Posterior cingulate gyrus (tissue), 11 donors: Measurements from ENCODE around the gene CPEB1.
"Not testable (repeated sequence)": the region's sequence is repeated elsewhere in the genome, so short reads cannot be mapped to it uniquely, and the experiment has no call there.

ENCODE experiments used
- DNase-seq, 10 donors: peaks; one replicate each; pipeline versions ENCODE4 v3.0.0 to v3.0.0-alpha.2; 2020 to 2021; ENCODE audit warnings: mixed read lengths in 3 of 10
- intact Hi-C: fragments of 100-400 bp; cut with DNase I; formaldehyde crosslinking; loops from one replicate; pipeline ENCODE4 v1.15.1; 2023

The CPEB1 gene

DNA sequence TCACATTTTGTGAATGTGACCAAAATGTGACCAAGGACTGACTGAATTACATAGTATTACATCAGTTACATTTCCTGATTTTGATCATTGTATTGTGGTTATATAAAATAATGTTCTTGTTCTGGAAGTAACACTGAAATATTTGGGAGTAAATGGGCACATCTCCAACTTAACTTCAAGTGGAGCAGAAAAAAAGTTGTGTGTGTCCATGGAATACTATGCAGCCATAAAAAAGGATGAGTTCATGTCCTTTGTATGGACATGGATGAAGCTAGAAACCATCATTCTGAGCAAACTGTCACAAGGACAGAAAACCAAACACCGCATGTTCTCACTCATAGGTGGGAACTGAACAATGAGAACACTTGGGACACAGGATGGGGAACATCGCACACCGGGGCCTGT lies 112.7 kb downstream of the CPEB1 start:
- intact Hi-C loops = loop anchor here (10.0 kb wide), 1 partner anchor 270 kb away; the partner anchor contains the start of genes FSD2 and WHAMM
- DNase-seq = not testable (repeated sequence)

- peak in 1 of 10 donors; percentile 69 for DNase-seq
- intact Hi-C loops = loop anchor here (10.0 kb wide), 1 partner anchor 271 kb away; the partner anchor contains the start of genes FSD2 and WHAMM
Measured at GRCh38 chr15:82533801-82534200, 113.4 kb downstream of the CPEB1 start.

GRCh38 chr15:82532991-82533481 lies 114.1 kb downstream of the CPEB1 start:
- intact Hi-C loops = loop anchor here (10.0 kb wide), 1 partner anchor 272 kb away; the partner anchor contains the start of genes FSD2 and WHAMM

DNA sequence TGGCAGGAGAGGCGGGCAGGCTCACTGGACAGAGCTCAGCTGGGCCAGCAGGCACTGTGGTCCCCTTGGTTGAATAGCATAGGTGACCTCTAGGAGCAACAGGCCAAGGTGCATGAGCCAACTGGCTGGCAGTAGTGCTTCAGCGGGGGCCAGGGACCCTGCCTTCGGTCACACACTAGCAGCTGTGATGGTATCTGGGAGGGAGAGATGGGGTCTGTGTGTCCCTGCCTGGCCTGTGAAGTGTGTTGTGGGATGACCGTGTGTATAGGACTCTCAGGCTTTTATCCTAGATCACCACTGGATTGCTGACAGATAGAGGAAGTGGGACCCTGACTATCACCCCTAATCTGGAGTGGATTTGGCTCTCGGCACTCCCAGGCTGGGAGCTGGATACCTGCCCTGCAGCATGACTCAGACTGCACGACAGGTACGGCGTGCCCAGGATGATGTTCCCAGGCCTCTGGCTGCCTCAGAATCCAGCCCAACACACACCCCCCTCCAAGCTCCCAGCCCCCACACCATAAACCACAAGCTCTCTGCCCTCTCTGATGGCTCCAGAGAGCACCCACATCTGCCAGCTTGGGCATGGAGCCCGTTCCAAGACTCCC lies 114.7 kb downstream of the CPEB1 start:
- DNase-seq = no peak
- intact Hi-C loops = loop anchor here (10.0 kb wide), 1 partner anchor 272 kb away; the partner anchor contains the start of genes FSD2 and WHAMM

More at GRCh38 chr15:82532991-82533481, 114.1 kb downstream of the CPEB1 start:
- peak in 1 of 10 donors; percentile 79 for DNase-seq

DNA sequence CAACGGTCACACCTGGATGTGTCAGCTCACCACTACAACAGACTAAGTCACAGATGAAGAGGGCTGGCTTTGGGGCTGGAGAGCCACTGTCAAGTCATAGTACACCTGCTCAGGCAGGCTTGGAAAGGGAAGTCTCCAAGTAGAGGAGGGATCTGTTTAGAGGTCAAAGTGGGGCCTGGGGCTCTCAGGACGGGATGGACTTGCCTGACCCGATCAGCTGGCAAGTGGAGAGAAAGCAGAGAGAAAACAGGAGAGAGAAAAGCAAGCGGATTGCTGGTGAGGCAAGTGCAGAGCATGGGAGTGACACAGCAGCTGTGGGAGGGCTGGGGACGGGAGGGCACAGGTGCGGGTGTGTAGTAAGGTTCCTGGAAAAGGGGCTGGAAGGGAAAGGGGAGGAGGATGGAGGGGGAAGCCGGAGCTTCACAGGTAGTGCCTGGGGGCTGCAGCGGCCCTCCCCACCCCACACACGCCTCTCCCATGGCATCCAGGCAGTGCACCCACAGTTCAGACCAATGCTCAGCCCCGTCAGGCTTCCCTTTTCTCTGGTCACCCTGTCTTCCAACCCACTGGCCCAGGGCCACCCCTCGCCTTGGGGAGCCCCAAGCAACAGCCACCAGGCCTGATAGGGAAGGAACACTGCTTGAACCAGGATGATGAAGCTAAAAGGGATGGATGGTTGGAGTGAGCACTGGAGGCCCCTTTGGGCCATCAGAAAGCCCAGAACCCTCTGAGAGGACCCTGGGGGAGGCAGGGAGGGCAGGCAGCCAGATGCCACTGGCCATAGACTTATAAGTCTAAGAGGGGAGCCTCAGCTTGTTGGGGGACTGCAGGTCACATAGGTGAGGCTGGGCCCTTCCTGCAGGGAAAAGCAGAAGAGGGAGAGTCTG lies 115.4 kb downstream of the CPEB1 start:
- no peak for DNase-seq
- intact Hi-C loops = loop anchor here (10.0 kb wide), 1 partner anchor 273 kb away; the partner anchor contains the start of genes FSD2 and WHAMM

GRCh38 chr15:82530606-82531379 lies 116.4 kb downstream of the CPEB1 start:
- intact Hi-C loops = loop anchor here (10.0 kb wide), 1 partner anchor 274 kb away; the partner anchor contains the start of genes FSD2 and WHAMM
- peak in 8 of 10 donors; percentile 46 to 90 (median 62) for DNase-seq

- intact Hi-C loops = loop anchor here (10.0 kb wide), 1 partner anchor 275 kb away; the partner anchor contains the start of genes FSD2 and WHAMM
- no peak for DNase-seq
Measured at GRCh38 chr15:82530006-82530405, 117.2 kb downstream of the CPEB1 start.

GRCh38 chr15:82513587-82513986 lies 133.6 kb downstream of the CPEB1 start:
- intact Hi-C loops, DNase-seq: not testable (repeated sequence)

DNA sequence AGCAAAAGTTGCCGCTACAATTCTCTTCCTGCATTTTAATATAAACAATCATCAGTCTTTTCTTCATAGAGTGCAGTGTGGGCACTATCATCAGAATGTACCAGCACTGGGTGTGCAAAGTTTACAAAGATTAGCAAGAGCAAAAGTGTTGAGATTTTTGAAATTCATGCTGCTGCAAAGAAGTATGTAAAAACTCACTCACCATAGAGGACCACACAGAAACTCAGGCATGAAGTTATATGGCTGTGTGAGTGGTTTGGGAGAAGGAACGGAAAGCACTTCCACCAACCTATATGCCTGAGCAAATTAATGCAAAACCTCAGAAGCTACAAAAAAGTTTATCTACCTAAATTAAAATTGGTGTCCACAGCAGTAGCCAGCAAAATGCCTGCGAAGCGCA lies 139.5 kb downstream of the CPEB1 start:
- intact Hi-C loops, DNase-seq: not testable (repeated sequence)

DNA sequence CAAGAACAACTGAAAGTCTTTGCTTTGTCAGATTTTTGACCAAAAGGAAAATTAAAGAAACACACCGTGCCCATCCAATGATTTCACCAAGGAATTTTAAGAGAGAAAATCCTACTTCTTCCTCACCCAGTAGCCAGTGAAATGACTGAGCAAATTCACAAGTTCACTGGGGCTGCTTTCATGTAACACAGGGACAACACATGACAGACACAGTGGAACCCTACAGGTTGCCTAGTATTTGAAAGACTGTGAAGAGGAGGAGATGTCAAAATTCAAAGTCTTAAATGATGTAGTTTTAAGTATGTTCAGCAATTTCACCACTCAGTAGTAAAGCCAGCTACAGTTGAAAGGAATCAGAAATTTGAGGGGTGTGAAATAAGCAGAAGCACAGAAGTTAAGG lies 140.1 kb downstream of the CPEB1 start:
- intact Hi-C loops, DNase-seq: not testable (repeated sequence)

- intact Hi-C loops, DNase-seq: not testable (repeated sequence)
Measured at GRCh38 chr15:82505842-82506241, 141.3 kb downstream of the CPEB1 start.

- DNase-seq, intact Hi-C loops: not testable (repeated sequence)
Measured at GRCh38 chr15:82504074-82504473, 143.1 kb downstream of the CPEB1 start.

GRCh38 chr15:82502700-82503339 lies 144.3 kb downstream of the CPEB1 start:
- intact Hi-C loops = not testable (repeated sequence)
- DNase-seq = peak in 3 of 10 donors; percentile 17 to 41 (median 36)

GRCh38 chr15:82500772-82501171 lies 146.4 kb downstream of the CPEB1 start:
- DNase-seq, intact Hi-C loops: not testable (repeated sequence)

DNA sequence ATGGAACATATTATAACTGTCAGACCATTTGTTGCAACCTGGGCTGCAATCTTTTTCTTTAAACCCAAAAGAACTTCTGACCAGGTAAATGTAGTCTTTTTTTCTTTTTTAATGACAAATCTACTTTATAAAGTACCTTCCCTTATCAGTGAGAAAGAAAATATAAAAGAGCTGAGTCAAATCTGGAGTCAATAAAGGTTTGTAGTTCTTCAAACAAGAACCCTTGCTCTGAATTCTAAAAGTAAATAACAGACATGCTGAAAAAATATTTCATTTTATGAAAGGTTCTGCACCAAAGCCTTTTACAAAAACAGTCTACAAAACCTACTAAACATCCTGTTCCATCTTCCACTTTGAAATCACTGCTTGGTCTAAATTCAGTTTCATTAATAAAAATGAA lies 149.2 kb downstream of the CPEB1 start:
- DNase-seq, intact Hi-C loops: not testable (repeated sequence)
